GM23338 (cell line): ENCODE results near the gene DACT2. TPM values are rescaled to one million over a fixed set of nuclear protein-coding genes. Genes with fewer than 3 reads are reported as not detected.

Experiments
- ATAC-seq: fragments of 200-7000 bp; cut with Tn5 transposase; 3 replicates; pipeline ENCODE4 v1.9.1; 2020
- DNase-seq: peaks from one replicate; pipeline ENCODE4 v3.0.0-alpha.2; 2015; ENCODE audit warnings: low spot score
- H2AFZ ChIP-seq: fragments of 200-600 bp; sonication (generic); 2 replicates; pipeline ENCODE4 v1.8.0; 2016; ENCODE audit warnings: antibody characterized with exemption, mild to moderate bottlenecking, moderate library complexity
- H3F3A ChIP-seq: fragments of 200-600 bp; sonication (generic); replicated peaks from 2 replicates; pipeline ENCODE4 v1.8.0; 2017; ENCODE audit warnings: antibody characterized with exemption, mixed run types, low read depth
- H3K27ac ChIP-seq: fragments of 200-600 bp; sonication (generic); 2 replicates; pipeline ENCODE4 v1.6.1; 2016; ENCODE audit warnings: low read depth
- H3K27me3 ChIP-seq: fragments of 200-600 bp; sonication (generic); 2 replicates; pipeline ENCODE4 v1.8.0; 2016; ENCODE audit warnings: mild to moderate bottlenecking, mixed run types, moderate library complexity; ENCODE audit not compliant: insufficient read depth
- H3K36me3 ChIP-seq: fragments of 200-600 bp; sonication (generic); 2 replicates; pipeline ENCODE4 v1.8.0; 2016; ENCODE audit warnings: mild to moderate bottlenecking; ENCODE audit not compliant: insufficient read depth
- H3K4me1 ChIP-seq: fragments of 200-600 bp; sonication (generic); 2 replicates; pipeline ENCODE4 v1.8.0; 2016; ENCODE audit warnings: mild to moderate bottlenecking, moderate library complexity; ENCODE audit not compliant: insufficient read depth
- H3K4me2 ChIP-seq: fragments of 200-600 bp; sonication (generic); 2 replicates; pipeline ENCODE4 v1.7.1; 2017; ENCODE audit warnings: mixed run types
- H3K4me3 ChIP-seq: fragments of 200-600 bp; sonication (generic); 2 replicates; pipeline ENCODE4 v1.6.1; 2016; ENCODE audit warnings: mixed run types
- H3K79me2 ChIP-seq: fragments of 200-600 bp; sonication (generic); replicated peaks from 2 replicates; pipeline ENCODE4 v1.8.0; 2017; ENCODE audit warnings: mild to moderate bottlenecking; ENCODE audit not compliant: insufficient read depth
- H3K9me2 ChIP-seq: fragments of 200-600 bp; sonication (generic); 2 replicates; pipeline ENCODE4 v1.8.0; 2017; ENCODE audit not compliant: insufficient read depth
- H4K20me1 ChIP-seq: fragments of 200-600 bp; sonication (generic); replicated peaks from 2 replicates; pipeline ENCODE4 v1.8.0; 2017; ENCODE audit warnings: mild to moderate bottlenecking; ENCODE audit not compliant: insufficient read depth
- H3K27ac Mint-ChIP-seq: 2 replicates; pipeline ENCODE4 v1.8.0; 2020; ENCODE audit warnings: inconsistent platforms, mild to moderate bottlenecking, moderate library complexity, mixed read lengths
- H3K27me3 Mint-ChIP-seq: 3 replicates; pipeline ENCODE4 v1.8.0; 2022; ENCODE audit warnings: low read depth, mild to moderate bottlenecking, moderate library complexity, mixed read lengths, inconsistent platforms; ENCODE audit not compliant: insufficient read depth, poor library complexity
- H3K36me3 Mint-ChIP-seq: 3 replicates; pipeline ENCODE4 v1.8.0; 2021; ENCODE audit warnings: low read depth, mild to moderate bottlenecking, inconsistent platforms, moderate library complexity, mixed read lengths
- H3K4me1 Mint-ChIP-seq: 3 replicates; pipeline ENCODE4 v1.8.0; 2020; ENCODE audit warnings: mild to moderate bottlenecking, inconsistent platforms, mixed read lengths
- H3K4me3 Mint-ChIP-seq: 3 replicates; pipeline ENCODE4 v1.8.0; 2021; ENCODE audit warnings: moderate library complexity, mild to moderate bottlenecking, inconsistent platforms, mixed read lengths
- H3K9me3 Mint-ChIP-seq: 3 replicates; pipeline ENCODE4 v1.8.0; 2020; ENCODE audit warnings: moderate library complexity, mild to moderate bottlenecking, inconsistent platforms, mixed read lengths
- CREB1 ChIP-seq: fragments of 250-450 bp; sonication (Bioruptor Pico); IDR thresholded peaks from 2 replicates; pipeline ENCODE4 v1.5.0; 2020; ENCODE audit warnings: low read depth, mild to moderate bottlenecking, moderate library complexity
- ETS1 ChIP-seq: IDR thresholded peaks from 2 replicates; pipeline ENCODE4 v1.6.1; 2016; ENCODE audit warnings: antibody characterized with exemption
- EZH2 ChIP-seq: fragments of 200-600 bp; sonication (generic); IDR thresholded peaks from one replicate; pipeline ENCODE4 v1.8.0; 2017; ENCODE audit warnings: antibody characterized with exemption, mild to moderate bottlenecking, low read depth; ENCODE audit not compliant: unreplicated experiment
- EZH2phosphoT487 ChIP-seq: fragments of 200-600 bp; sonication (generic); IDR thresholded peaks from one replicate; pipeline ENCODE4 v1.8.1; 2018; ENCODE audit warnings: antibody characterized with exemption; ENCODE audit not compliant: unreplicated experiment
- JUNB ChIP-seq: IDR thresholded peaks from one replicate; pipeline ENCODE4 v1.6.1; 2016; ENCODE audit warnings: antibody characterized with exemption; ENCODE audit not compliant: unreplicated experiment
- NANOG ChIP-seq: IDR thresholded peaks from 2 replicates; pipeline ENCODE4 v1.6.1; 2016; ENCODE audit warnings: antibody characterized with exemption, borderline replicate concordance
- POLR2AphosphoS5 ChIP-seq: IDR thresholded peaks from 2 replicates; pipeline ENCODE4 v1.6.1; 2016; ENCODE audit warnings: antibody characterized with exemption, low read depth
- STAT1 ChIP-seq: IDR thresholded peaks from one replicate; pipeline ENCODE4 v1.6.1; 2016; ENCODE audit warnings: antibody characterized with exemption; ENCODE audit not compliant: unreplicated experiment
- ZNF114 ChIP-seq: fragments of 250-450 bp; sonication (Bioruptor Pico); IDR thresholded peaks from 2 replicates; pipeline ENCODE4 v1.5.0; 2020; ENCODE audit warnings: mild to moderate bottlenecking, moderate library complexity
- ZNF331 ChIP-seq: fragments of 250-450 bp; sonication (Bioruptor Pico); IDR thresholded peaks from 2 replicates; pipeline ENCODE4 v1.5.0; 2020; ENCODE audit warnings: low read depth, mild to moderate bottlenecking, moderate library complexity
- ZNF462 ChIP-seq: fragments of 250-450 bp; sonication (Bioruptor Pico); IDR thresholded peaks from 2 replicates; pipeline ENCODE4 v1.5.0; 2020; ENCODE audit warnings: mild to moderate bottlenecking, moderate library complexity
- polyA plus RNA-seq: library from polyadenylated mRNA; unstranded; fragments of >200 nt; fragmentation: Nextera tagmentation; extraction: Ambion mirVana; gene quantifications from 2 replicates; pipeline ENCODE4 v1.2.1, GENCODE V29; 2016
- total RNA-seq: library from RNA; depleted of rRNA; stranded (reverse); fragments of >200 nt; shearing (Covaris generic); gene quantifications from 2 replicates; pipeline ENCODE4 v1.2.3, GENCODE V29; 2014
- TF ChIP-seq, protein P1 (sequence below): IDR thresholded peaks from one replicate; pipeline ENCODE4 v1.6.1; 2018; ENCODE audit warnings: antibody characterized with exemption; ENCODE audit not compliant: unreplicated experiment
- TF ChIP-seq, protein P2 (sequence below), 2 experiments: fragments of 200-600 bp in 1 of 2; sonication (generic) in 1 of 2; conservative IDR thresholded peaks; 2 replicates each; pipeline versions ENCODE4 v1.5.1 to v1.6.1; 2016 to 2017; ENCODE audit warnings: antibody characterized with exemption in 2 of 2, low read depth in 2 of 2, mild to moderate bottlenecking in 2 of 2, moderate library complexity in 1 of 2

Gene DACT2
- total and polyA plus RNA-seq, 2 experiments from 2014 or later = 1.8 to 10.6 TPM

- Histone ChIP-seq H3K79me2 (no peaks in the 10 kb centered on the region), H3K4me1 (no peaks in the 10 kb centered on the region), H3K36me3 (no peaks in the 10 kb centered on the region), H4K20me1 (no peaks in the 10 kb centered on the region), H3F3A (no peaks in the 10 kb centered on the region), H3K9me2 (no peaks in the 10 kb centered on the region), H3K27ac (no peak overlapping the region), H2AFZ (no peak overlapping the region), H3K27me3 (no peaks in the 10 kb centered on the region), H3K4me2 (no peak overlapping the region), H3K4me3 (no peak overlapping the region)
- TF ChIP-seq EZH2phosphoT487 = no peak
- TF ChIP-seq, protein P1, sequence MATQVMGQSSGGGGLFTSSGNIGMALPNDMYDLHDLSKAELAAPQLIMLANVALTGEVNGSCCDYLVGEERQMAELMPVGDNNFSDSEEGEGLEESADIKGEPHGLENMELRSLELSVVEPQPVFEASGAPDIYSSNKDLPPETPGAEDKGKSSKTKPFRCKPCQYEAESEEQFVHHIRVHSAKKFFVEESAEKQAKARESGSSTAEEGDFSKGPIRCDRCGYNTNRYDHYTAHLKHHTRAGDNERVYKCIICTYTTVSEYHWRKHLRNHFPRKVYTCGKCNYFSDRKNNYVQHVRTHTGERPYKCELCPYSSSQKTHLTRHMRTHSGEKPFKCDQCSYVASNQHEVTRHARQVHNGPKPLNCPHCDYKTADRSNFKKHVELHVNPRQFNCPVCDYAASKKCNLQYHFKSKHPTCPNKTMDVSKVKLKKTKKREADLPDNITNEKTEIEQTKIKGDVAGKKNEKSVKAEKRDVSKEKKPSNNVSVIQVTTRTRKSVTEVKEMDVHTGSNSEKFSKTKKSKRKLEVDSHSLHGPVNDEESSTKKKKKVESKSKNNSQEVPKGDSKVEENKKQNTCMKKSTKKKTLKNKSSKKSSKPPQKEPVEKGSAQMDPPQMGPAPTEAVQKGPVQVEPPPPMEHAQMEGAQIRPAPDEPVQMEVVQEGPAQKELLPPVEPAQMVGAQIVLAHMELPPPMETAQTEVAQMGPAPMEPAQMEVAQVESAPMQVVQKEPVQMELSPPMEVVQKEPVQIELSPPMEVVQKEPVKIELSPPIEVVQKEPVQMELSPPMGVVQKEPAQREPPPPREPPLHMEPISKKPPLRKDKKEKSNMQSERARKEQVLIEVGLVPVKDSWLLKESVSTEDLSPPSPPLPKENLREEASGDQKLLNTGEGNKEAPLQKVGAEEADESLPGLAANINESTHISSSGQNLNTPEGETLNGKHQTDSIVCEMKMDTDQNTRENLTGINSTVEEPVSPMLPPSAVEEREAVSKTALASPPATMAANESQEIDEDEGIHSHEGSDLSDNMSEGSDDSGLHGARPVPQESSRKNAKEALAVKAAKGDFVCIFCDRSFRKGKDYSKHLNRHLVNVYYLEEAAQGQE = no peak
- TF ChIP-seq, protein P2, sequence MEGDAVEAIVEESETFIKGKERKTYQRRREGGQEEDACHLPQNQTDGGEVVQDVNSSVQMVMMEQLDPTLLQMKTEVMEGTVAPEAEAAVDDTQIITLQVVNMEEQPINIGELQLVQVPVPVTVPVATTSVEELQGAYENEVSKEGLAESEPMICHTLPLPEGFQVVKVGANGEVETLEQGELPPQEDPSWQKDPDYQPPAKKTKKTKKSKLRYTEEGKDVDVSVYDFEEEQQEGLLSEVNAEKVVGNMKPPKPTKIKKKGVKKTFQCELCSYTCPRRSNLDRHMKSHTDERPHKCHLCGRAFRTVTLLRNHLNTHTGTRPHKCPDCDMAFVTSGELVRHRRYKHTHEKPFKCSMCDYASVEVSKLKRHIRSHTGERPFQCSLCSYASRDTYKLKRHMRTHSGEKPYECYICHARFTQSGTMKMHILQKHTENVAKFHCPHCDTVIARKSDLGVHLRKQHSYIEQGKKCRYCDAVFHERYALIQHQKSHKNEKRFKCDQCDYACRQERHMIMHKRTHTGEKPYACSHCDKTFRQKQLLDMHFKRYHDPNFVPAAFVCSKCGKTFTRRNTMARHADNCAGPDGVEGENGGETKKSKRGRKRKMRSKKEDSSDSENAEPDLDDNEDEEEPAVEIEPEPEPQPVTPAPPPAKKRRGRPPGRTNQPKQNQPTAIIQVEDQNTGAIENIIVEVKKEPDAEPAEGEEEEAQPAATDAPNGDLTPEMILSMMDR (conservative IDR thresholded peaks at IDR 0.05; ENCODE audit: low read depth in 2 of 2) = no peak
- TF ChIP-seq ZNF114 (CRISPR knock-in tag) = no peak
- no peak for TF ChIP-seq ETS1
- no peak for TF ChIP-seq EZH2
- no peak for TF ChIP-seq JUNB
- TF ChIP-seq POLR2AphosphoS5 = no peak
- no peak for TF ChIP-seq NANOG
- TF ChIP-seq ZNF331 (CRISPR knock-in tag) = no peak
- no peak for TF ChIP-seq ZNF462
- no peak for TF ChIP-seq CREB1 (CRISPR knock-in tag)
- TF ChIP-seq STAT1 = no peak
- Mint-ChIP-seq H3K27me3 (peaks cover 11% of the 10 kb centered on the region), H3K27ac (no peak overlapping the region), H3K4me3 (no peak overlapping the region), H3K36me3 (no peaks in the 10 kb centered on the region; the same call in 2 of the 3 replicates), H3K9me3 (no peaks in the 10 kb centered on the region), H3K4me1 (peaks cover 11% of the 10 kb centered on the region; the same call in 2 of the 3 replicates)
- ATAC-seq (no peak), DNase-seq (no peak)
Measured at GRCh38 chr6:168342636-168343035, 23.1 kb upstream of the DACT2 start.
